Activated CD8-positive, alpha-beta T cell treated with anti-CD3 and anti-CD28 coated beads, Interleukin-2, amount 10 ng/mL, durations not matched to agents 7 days and 5 days (primary cell): Measurements from ENCODE around the gene UBTD2. TPM values are rescaled to one million over a fixed set of nuclear protein-coding genes. Genes with fewer than 3 reads are reported as not detected.

Source experiments
- ATAC-seq: fragments of 150-1000 bp; cut with Tn5 transposase; one replicate; pipeline ENCODE4 v1.10.0; 2021; ENCODE audit warnings: moderate library complexity
- CTCF ChIA-PET: fragments of 350-600 bp; sonication (Branson Sonifier 250); formaldehyde crosslinking; loops from one replicate; lab custom pipeline; 2021; ENCODE audit warnings: antibody characterized with exemption; lab: Charles Lee
- POLR2A ChIA-PET: fragments of 350-600 bp; sonication (Branson Sonifier 250); formaldehyde crosslinking; loops from one replicate; lab custom pipeline; 2021; ENCODE audit warnings: antibody characterized with exemption; lab: Charles Lee
- DNase-seq: peaks from one replicate; pipeline ENCODE4 v3.0.0-alpha.2; 2020
- H3K27ac Mint-ChIP-seq: one replicate; pipeline ENCODE4 v1.8.0; 2021; ENCODE audit warnings: mild to moderate bottlenecking, mixed read lengths
- H3K27me3 Mint-ChIP-seq: one replicate; pipeline ENCODE4 v1.8.0; 2021; ENCODE audit warnings: low read depth, mixed read lengths
- H3K36me3 Mint-ChIP-seq: one replicate; pipeline ENCODE4 v1.8.0; 2021; ENCODE audit warnings: low read depth, mixed read lengths
- H3K4me1 Mint-ChIP-seq: one replicate; pipeline ENCODE4 v1.8.0; 2021; ENCODE audit warnings: low read depth, mixed read lengths
- H3K4me3 Mint-ChIP-seq: one replicate; pipeline ENCODE4 v1.8.0; 2021; ENCODE audit warnings: mild to moderate bottlenecking, mixed read lengths
- H3K9me3 Mint-ChIP-seq: one replicate; pipeline ENCODE4 v1.8.0; 2022; ENCODE audit warnings: mixed read lengths; ENCODE audit not compliant: insufficient read depth
- total RNA-seq, 2 experiments: library from RNA; stranded (reverse); gene quantifications; one replicate each; pipeline ENCODE4 v1.2.3, GENCODE V29; 2021

UBTD2 gene
- total RNA-seq, 2 experiments from 2014 or later, result 12.0 to 12.8 TPM

GRCh38 chr5:172238334-172238733, 45.2 kb downstream of the UBTD2 start:
- ChIA-PET POLR2A (no interaction called here), CTCF (no interaction called here)
- Mint-ChIP-seq H3K4me3 (no peak overlapping the region), H3K36me3 (peaks cover 18% of the 10 kb centered on the region), H3K27me3 (no peaks in the 10 kb centered on the region), H3K27ac (peak overlapping the region; percentile 41), H3K4me1 (peaks cover 42% of the 10 kb centered on the region), H3K9me3 (no peaks in the 10 kb centered on the region)
- DNase-seq (no peak), ATAC-seq (no peak)

GRCh38 chr5:172235827-172236736, 47.5 kb downstream of the UBTD2 start:
- no peak overlapping the region for H3K4me3 Mint-ChIP-seq
- H3K36me3 Mint-ChIP-seq, result peaks cover 26% of the 10 kb centered on the region
- no peak overlapping the region for H3K27ac Mint-ChIP-seq
- no peaks in the 10 kb centered on the region for H3K27me3 Mint-ChIP-seq
- peaks cover 42% of the 10 kb centered on the region for H3K4me1 Mint-ChIP-seq
- ATAC-seq (no peak), DNase-seq (no peak)
- ChIA-PET CTCF (no interaction called here), POLR2A (no interaction called here)
- no peaks in the 10 kb centered on the region for H3K9me3 Mint-ChIP-seq

- H3K27ac Mint-ChIP-seq, result no peak overlapping the region
- H3K36me3 Mint-ChIP-seq, result peaks cover 31% of the 10 kb centered on the region
These were observed 48.3 kb downstream of the UBTD2 start for GRCh38 chr5:172235132-172235780.

DNA sequence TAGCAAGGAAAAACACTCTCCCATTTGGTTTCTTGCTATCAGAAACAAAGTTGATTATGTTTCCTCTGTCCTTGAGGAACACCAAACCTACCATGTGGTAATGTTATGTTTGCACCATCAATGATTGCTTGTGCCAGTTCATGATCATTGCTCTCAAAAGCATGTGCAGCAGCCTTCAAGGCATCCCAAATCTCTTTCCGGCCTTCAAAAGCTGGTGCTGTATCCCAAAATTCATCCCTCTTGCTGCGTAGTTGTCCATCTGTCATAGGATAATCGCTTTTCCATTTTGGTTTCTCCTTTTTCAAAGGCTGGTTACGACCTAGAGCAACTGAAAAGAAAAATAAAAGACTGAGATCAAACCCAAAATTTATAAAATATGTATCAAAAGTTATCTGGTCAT, 49.5 kb downstream of the UBTD2 start:
- ATAC-seq, result no peak
- Mint-ChIP-seq H3K4me3 (no peak overlapping the region), H3K9me3 (no peaks in the 10 kb centered on the region), H3K4me1 (peaks cover 36% of the 10 kb centered on the region), H3K27ac (no peak overlapping the region), H3K27me3 (no peaks in the 10 kb centered on the region), H3K36me3 (peaks cover 33% of the 10 kb centered on the region)
- ChIA-PET POLR2A (interaction anchor here (1.6 kb wide), 1 partner anchor 9 kb away, joined by 3 read pairs; no protein-coding TSS in a partner anchor), CTCF (interaction anchor here (1.1 kb wide), 1 partner anchor 45 kb away, joined by 3 read pairs; no protein-coding TSS in a partner anchor)
- DNase-seq, result no peak

More at GRCh38 chr5:172235132-172235780, 48.3 kb downstream of the UBTD2 start:
- ATAC-seq (no peak), DNase-seq (no peak)
- H3K4me3 Mint-ChIP-seq, result no peak overlapping the region
- CTCF ChIA-PET, result no interaction called here
- POLR2A ChIA-PET, result interaction anchor here (1.6 kb wide), 1 partner anchor 10 kb away, joined by 3 read pairs; no protein-coding TSS in a partner anchor
- no peaks in the 10 kb centered on the region for H3K27me3 Mint-ChIP-seq
- H3K4me1 Mint-ChIP-seq, result peaks cover 42% of the 10 kb centered on the region
- H3K9me3 Mint-ChIP-seq, result no peaks in the 10 kb centered on the region

GRCh38 chr5:172229904-172230303, 53.7 kb downstream of the UBTD2 start:
- peaks cover 8% of the 10 kb centered on the region for H3K4me1 Mint-ChIP-seq
- no peaks in the 10 kb centered on the region for H3K27me3 Mint-ChIP-seq
- no peak overlapping the region for H3K4me3 Mint-ChIP-seq
- POLR2A ChIA-PET, result no interaction called here
- H3K36me3 Mint-ChIP-seq, result peaks cover 54% of the 10 kb centered on the region
- no peak overlapping the region for H3K27ac Mint-ChIP-seq
- ATAC-seq, result no peak
- DNase-seq, result no peak
- CTCF ChIA-PET, result interaction anchor here (1.2 to 1.4 kb wide), 2 partner anchors 41 to 53 kb away, joined by 3 to 4 read pairs; partner anchors contain the start of gene STK10
- H3K9me3 Mint-ChIP-seq, result no peaks in the 10 kb centered on the region

- Mint-ChIP-seq H3K4me3 (no peak overlapping the region), H3K27me3 (no peaks in the 10 kb centered on the region), H3K36me3 (peaks cover 50% of the 10 kb centered on the region), H3K9me3 (no peaks in the 10 kb centered on the region), H3K4me1 (peaks cover 28% of the 10 kb centered on the region), H3K27ac (no peak overlapping the region)
- ATAC-seq (no peak), DNase-seq (no peak)
- CTCF ChIA-PET, result interaction anchor here (1.0 to 1.2 kb wide), 2 partner anchors 38 to 58 kb away, joined by 3 read pairs; no protein-coding TSS in a partner anchor
- POLR2A ChIA-PET, result interaction anchor here (1.2 kb wide), 1 partner anchor 9 kb away, joined by 3 read pairs; no protein-coding TSS in a partner anchor
These were observed 58.6 kb downstream of the UBTD2 start for GRCh38 chr5:172224996-172225395.

GRCh38 chr5:172223901-172224873, 59.4 kb downstream of the UBTD2 start:
- H3K4me3 Mint-ChIP-seq, result peak overlapping the region; percentile 15
- peaks cover 55% of the 10 kb centered on the region for H3K36me3 Mint-ChIP-seq
- ChIA-PET CTCF (interaction anchor here (0.7 to 1.2 kb wide), 4 partner anchors 35 to 59 kb away, joined by 3 to 4 read pairs (median 3); no protein-coding TSS in a partner anchor), POLR2A (interaction anchor here (1.2 kb wide), 1 partner anchor 10 kb away, joined by 3 read pairs; no protein-coding TSS in a partner anchor)
- H3K9me3 Mint-ChIP-seq, result peaks cover 4% of the 10 kb centered on the region
- peak overlapping the region; percentile 79 for H3K27ac Mint-ChIP-seq
- peak; percentile 90 for ATAC-seq
- peak; percentile 46 for DNase-seq
- peaks cover 28% of the 10 kb centered on the region for H3K4me1 Mint-ChIP-seq
- no peaks in the 10 kb centered on the region for H3K27me3 Mint-ChIP-seq

DNA sequence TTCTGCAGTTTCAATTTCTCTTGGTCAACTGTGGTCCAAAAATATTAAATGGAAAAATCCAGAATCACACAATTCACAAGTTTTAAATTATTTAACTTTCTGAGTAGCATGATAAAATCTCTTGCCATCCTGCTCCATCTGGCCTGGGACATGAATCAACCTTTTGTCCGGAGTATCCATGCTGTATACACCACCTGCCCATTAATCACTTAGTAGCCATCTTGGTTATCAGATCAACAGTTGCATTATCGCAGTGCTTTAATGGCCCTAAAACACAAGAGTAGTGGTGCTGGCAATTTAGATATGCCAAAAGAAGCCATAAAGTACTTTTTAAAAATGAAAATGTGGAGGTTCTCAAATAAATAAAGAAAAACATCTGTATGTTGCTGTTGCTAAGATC, 64.3 kb downstream of the UBTD2 start:
- POLR2A ChIA-PET, result no interaction called here
- H3K27me3 Mint-ChIP-seq, result no peaks in the 10 kb centered on the region
- no peak overlapping the region for H3K27ac Mint-ChIP-seq
- H3K4me1 Mint-ChIP-seq, result peaks cover 22% of the 10 kb centered on the region
- H3K36me3 Mint-ChIP-seq, result peaks cover 55% of the 10 kb centered on the region
- DNase-seq, result no peak
- no peak overlapping the region for H3K4me3 Mint-ChIP-seq
- H3K9me3 Mint-ChIP-seq, result peaks cover 9% of the 10 kb centered on the region
- ATAC-seq, result no peak
- CTCF ChIA-PET, result no interaction called here

DNA sequence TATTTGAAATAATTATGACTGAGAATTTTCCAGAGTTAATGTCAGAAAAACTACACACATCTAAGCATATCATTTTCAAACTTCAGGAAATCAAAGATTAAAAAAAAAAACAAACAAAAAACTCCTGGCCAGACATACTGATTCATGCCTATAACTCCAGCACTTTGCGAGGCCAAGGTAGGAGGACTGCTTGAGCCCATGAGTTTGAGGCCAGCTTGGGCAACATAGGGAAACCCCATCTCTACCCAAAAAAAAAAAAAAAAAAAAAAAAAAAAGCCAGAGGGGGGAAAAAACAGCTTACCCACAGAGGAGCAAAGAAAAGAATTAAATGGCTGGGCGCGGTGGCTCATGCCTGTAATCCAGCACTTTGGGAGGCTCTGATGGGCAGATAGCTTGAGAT, 67.2 kb downstream of the UBTD2 start:
- ChIA-PET CTCF (no interaction called here), POLR2A (no interaction called here)
- Mint-ChIP-seq H3K4me1 (peaks cover 9% of the 10 kb centered on the region), H3K27me3 (no peaks in the 10 kb centered on the region), H3K27ac (no peak overlapping the region), H3K36me3 (peaks cover 51% of the 10 kb centered on the region), H3K4me3 (no peak overlapping the region), H3K9me3 (peaks cover 9% of the 10 kb centered on the region)
- DNase-seq (no peak), ATAC-seq (no peak)

DNA sequence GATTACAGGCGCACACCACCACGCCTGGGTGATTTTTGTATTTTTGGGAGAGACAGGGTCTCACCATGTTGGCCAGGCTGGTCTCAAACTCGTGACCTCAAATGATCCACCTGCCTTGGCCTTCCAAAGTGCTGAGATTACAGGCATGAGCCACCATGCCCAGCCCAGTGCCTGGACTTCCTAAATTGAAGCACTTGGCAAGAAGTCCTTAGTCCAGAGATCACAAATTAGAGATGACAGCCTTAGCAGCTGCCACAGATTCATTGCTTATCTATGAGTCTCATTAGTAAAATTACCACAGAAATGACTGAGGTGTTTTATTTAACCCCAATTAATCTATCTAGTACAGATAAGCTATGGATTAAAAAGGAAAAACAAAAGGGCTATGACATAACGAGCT, 70.4 kb downstream of the UBTD2 start:
- Mint-ChIP-seq H3K27ac (no peak overlapping the region), H3K4me1 (peaks cover 9% of the 10 kb centered on the region), H3K36me3 (peaks cover 35% of the 10 kb centered on the region), H3K9me3 (no peaks in the 10 kb centered on the region), H3K27me3 (no peaks in the 10 kb centered on the region), H3K4me3 (no peak overlapping the region)
- ATAC-seq (no peak), DNase-seq (no peak)
- ChIA-PET CTCF (interaction anchor here (1.5 kb wide), 1 partner anchor 28 kb away, joined by 3 read pairs; no protein-coding TSS in a partner anchor), POLR2A (no interaction called here)

DNA sequence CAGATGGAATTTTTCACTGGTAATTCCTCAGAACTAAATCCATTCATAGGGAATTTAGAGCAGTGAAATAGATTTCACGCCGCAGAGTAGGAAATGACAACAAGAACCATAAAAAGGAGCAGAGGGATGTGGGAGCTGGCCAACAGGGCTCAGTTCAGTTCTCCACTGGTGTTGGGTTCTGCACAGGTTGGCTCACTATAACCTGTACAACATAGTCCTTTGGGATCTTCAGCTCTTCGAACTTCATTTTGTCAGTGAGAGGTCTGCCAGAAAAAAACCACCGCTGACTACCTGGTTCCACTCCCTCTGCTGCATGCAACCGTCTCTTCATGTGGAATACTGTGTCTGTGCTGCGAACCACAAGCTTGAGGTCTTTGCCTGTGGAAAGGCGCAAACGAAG, 71.9 kb downstream of the UBTD2 start:
- Mint-ChIP-seq H3K27me3 (no peaks in the 10 kb centered on the region), H3K36me3 (peaks cover 25% of the 10 kb centered on the region), H3K27ac (no peak overlapping the region), H3K9me3 (no peaks in the 10 kb centered on the region), H3K4me1 (peaks cover 14% of the 10 kb centered on the region), H3K4me3 (no peak overlapping the region)
- ATAC-seq (no peak), DNase-seq (no peak)
- ChIA-PET CTCF (interaction anchor here (1.1 to 1.4 kb wide), 2 partner anchors 23 kb away, joined by 3 read pairs; partner anchors contain the start of gene STK10), POLR2A (no interaction called here)
